Renal cortical epithelial cell (primary cell): Measurements from ENCODE around the gene MAPK6. TPM values are rescaled to one million over a fixed set of nuclear protein-coding genes. Genes with fewer than 3 reads are reported as not detected.
"Not testable (repeated sequence)": the region's sequence is repeated elsewhere in the genome, so short reads cannot be mapped to it uniquely, and the experiment has no call there.

ENCODE experiments used
- DNase-seq: peaks from one replicate; pipeline ENCODE4 v3.0.0-alpha.2; 2011; ENCODE audit warnings: low read depth
- total RNA-seq: library from RNA; depleted of rRNA; stranded (reverse); fragments of >200 nt; gene quantifications from 2 replicates; pipeline ENCODE4 v1.2.3, GENCODE V29; 2014

The MAPK6 gene
- 55.4 and 68.1 TPM in 2 replicates for total RNA-seq

DNA sequence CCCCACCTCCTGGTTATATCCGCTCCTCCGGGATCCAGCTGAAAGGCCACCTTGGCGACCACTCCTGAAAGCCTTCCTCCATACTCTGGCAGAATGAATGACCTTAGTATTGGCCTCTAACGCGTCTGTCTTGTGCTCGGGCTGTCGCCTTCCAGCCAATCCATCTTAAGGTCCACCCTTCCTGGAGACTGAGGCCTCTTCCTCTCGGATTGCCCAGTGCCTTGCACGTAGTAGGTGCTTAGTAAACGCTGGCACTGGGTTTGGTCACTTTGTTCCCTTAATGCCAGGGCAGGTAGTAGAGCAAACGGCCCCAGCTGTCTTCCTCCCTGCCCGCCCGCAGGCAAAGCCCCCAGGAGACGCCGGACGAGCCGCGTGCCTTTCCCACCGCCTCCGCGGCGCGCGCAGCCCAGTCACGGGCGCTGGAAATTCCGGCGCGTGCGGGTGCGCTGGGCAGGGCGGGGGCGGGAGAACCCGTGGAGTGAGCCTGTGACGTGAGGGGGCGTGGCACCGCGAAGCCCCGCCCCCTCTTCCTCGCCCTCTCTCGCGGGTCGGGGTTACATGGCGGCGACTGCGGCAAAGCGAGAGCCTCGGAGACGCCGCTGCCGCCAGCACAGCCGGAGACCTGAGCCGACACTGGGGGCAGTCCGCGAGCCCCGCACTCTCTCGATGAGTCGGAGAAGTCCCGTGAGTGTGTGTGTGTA is at the start of gene MAPK6:
MAPK6 (plus strand) TSS at position 527 of the 701 bp plus-strand sequence. CDS start 27,242 bp downstream, outside the sequence.
- DNase-seq = peak; percentile 74

GRCh38 chr15:51969728-51970127 is 49.3 kb upstream of the MAPK6 start:
- DNase-seq = peak; percentile 27

DNA sequence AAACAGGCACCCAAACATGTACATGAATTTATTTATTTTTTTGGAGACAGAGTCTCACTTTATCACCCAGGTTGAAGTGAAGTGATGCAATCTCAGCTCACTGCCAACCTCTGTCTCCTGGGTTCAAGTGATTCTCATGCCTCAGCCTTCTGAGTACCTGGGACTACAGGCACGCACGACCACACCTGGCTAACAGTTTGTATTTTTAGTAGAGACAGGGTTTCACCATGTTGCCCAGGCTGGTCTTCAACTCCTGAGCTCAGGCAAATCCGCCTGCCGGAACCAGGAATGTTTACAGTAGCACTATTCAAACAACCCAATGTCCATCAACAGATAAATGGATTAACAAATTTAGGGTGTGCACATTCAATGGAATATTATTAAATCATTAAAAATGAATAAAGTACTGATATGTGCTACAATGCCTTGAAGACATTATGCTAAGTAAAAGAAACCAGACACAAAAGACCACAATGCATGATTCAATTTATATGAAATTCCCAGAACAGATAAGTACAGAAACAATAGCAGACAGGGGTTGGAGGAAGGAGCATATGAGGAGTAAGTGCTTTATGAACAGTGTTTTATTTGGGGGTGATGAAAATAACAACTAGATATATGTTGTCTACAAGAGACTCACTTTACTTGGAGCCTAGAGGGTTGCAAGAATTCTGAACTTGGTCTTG is 48.7 kb upstream of the MAPK6 start:
- DNase-seq = no peak

- DNase-seq = no peak
These were observed 48.0 kb upstream of the MAPK6 start for GRCh38 chr15:51971032-51971374.

DNA sequence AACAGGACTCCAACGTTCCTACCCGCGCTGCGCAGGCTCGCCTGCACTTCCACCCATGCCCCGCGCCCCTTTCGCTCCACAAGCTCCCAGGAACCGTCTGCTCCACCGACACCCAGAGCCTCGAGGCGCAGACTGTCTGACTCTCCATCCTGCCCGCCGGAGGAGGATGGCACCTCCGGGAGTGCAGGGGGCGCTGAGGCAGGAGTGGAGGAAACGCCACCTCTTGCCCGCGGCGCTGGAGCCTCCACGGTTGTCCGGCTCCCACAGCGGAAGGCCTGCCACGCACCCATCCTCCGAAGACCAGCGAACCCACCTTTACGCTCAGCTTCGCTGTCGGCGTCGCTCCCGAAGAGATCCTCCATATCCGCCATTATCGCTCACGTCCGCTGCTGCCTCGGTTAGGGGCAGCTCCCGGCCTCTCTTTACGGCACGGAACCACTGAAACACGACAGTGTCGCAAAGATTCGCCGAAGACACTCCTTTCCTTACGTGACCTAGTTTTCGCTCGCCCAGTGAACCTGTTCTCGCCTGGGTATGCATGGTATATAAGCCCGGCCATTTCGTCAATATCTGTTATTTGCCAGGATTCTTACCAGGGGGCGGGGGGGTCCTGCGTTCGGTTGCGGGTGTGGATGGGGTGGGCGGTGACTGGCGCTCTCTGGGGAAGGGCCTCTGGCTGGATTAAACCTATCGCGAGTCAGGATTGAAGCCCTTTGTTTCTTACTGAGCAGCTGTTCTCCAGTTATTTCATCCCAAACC is 47.5 kb upstream of the MAPK6 start, which contains the start of gene LEO1:
LEO1 (minus strand) TSS at position 404 of the 759 bp plus-strand sequence; CDS start at position 371, 33 bp downstream.
- peak; percentile 94 for DNase-seq

GRCh38 chr15:51973220-51973619 is 45.8 kb upstream of the MAPK6 start:
- no peak for DNase-seq

GRCh38 chr15:51973775-51974174 is 45.2 kb upstream of the MAPK6 start:
- DNase-seq = no peak

- DNase-seq = peak; percentile 73
These were observed 36.8 kb upstream of the MAPK6 start for GRCh38 chr15:51982013-51982769.

- peak; percentile 11 for DNase-seq
These were observed 36.3 kb upstream of the MAPK6 start for GRCh38 chr15:51982770-51983103.

GRCh38 chr15:51991141-51991540 is 27.9 kb upstream of the MAPK6 start:
- DNase-seq = no peak

- DNase-seq = no peak
These were observed 26.1 kb upstream of the MAPK6 start for GRCh38 chr15:51992953-51993352.

DNA sequence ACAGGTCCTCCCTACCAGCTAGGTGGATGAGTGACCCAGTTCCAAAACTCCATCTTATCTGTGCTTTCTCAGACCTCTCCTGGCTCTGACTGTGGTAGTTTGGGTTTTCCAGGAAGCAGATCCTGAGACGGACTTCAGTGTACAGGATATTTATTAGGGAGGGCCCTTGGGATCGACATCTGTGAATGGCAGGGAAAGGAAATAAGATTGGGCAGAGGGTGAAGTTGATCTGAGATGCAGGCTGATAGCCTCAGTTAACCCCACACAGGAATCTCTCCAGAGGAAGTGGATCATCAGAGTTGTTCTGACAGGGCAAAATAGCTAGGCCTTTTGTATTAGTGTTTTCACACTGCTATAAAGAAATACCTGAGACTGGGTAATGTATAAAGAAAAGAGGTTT is 16.7 kb upstream of the MAPK6 start:
- no peak for DNase-seq

DNA sequence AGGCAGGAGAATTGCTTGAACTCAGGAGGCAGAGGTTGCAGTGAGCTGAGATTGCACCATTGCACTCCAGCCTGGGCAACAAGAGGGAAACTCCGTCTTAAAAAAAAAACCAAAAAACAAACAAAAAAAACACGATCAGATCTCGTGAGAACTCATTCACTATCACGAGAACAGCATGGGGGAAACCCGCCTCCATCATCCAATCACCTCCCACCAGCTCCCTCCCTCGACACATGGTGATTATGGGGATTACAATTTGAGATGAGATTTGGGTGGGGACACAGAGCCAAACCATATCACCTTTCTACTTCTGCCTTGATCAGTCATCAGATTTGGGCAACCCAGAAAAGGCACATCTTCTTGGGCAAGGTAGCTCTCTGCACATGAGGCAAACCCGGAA is 15.9 kb upstream of the MAPK6 start:
- not testable (repeated sequence) for DNase-seq

- no peak for DNase-seq
These were observed 15.3 kb upstream of the MAPK6 start for GRCh38 chr15:52003710-52004109.

GRCh38 chr15:52004806-52005205 is 14.2 kb upstream of the MAPK6 start:
- no peak for DNase-seq

- DNase-seq = peak; percentile 91
These were observed 13.0 kb upstream of the MAPK6 start for GRCh38 chr15:52005748-52006701.

DNA sequence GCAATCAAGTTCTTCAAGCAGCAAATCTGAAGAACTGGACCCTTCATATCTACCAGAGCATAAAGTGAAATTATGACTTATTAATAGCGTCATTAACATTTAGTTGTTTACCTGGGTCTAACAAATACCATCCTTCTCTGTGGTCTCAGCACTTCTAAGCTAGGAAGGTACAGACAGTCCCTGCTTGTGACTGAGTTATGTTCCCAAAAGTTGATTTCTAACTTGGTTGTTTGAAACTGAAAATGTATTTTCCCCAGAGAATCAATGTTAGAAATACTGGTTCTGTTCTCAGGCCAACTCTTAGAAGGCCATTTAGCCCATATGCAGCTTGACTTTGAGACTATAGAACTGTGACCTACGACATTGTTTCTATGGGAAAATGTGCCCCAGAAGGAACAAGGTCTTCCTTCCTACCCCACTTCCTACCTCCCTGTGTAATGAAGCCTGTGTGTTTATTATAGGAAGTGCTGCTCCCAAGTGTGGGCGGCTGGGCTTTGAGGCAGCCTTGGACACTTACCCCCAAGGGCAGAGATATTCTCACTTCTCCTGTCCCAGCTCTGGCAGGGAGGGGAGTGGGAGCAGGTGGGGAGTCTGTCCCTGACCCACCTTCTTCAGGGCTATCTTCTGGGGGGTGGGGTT is 12.2 kb upstream of the MAPK6 start:
- DNase-seq = no peak

DNA sequence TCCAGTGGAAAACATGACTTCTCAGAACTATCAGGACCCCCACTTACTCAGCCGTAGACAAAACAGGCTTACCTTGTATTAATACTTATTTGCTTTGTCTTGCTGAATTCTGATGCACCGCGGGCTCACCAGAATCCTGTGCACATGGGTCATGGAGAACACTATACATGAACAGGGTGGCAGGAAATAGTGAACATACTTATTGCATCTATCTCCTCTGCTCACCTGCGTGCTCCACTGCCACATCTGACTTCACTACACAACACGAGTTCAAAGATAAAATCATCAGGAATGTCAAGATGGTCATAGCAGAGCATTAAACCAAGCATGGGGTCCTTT is 10.7 kb upstream of the MAPK6 start:
- no peak for DNase-seq

DNA sequence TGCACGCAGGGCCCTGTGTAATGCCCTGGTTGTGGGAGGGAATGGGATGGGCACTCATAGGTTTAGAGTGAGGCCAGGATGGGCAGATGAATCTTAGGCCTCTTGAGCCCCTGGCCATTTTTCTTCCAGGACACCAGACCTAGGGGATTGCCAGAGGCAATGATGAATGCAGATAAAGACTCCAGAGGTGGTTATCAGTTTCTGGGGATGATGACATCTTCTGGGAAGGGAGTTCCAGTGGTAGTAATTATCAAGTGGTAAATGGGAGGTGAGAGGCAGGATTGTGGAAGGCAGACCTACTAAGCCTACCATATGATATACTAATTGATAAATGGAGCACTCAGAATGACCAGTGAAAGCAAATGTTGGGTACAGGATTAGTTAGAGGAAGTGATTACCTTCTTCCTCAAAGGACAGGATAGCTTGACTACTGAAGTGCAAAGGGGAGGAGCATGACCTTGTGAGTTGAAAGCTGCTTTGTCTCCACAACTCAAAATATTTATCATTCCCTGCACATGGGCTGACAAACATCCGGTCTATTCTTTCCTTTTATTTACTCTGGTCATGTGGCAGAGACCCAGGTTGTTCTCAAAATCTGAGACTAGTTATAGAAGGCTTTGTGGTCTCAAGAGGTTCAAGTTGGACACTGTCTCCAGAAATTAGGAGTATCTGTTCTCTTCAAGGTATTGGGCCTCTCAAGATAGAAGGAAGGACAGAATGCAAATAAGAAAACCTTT is 10.2 kb upstream of the MAPK6 start:
- peak; percentile 42 for DNase-seq
